Trophoblast cell (in vitro differentiated cells and primary cell): ENCODE measurements around the gene ZNF841.
A peak's percentile ranks its signal among the peaks of the same experiment; 100 is the strongest.

Source experiments
- DNase-seq, 2 donors: peaks; one replicate each; pipeline ENCODE4 v3.0.0-alpha.2; 2016
- H2AFZ ChIP-seq: 2 replicates; pipeline ENCODE4 v1.6.1; 2013; ENCODE audit warnings: low read length, moderate library complexity, mild to moderate bottlenecking; ENCODE audit not compliant: insufficient read depth, poor library complexity
- H2AK5ac ChIP-seq: 2 replicates; pipeline ENCODE4 v1.6.1; 2013; ENCODE audit warnings: mild to moderate bottlenecking, low read length
- H2BK120ac ChIP-seq: 2 replicates; pipeline ENCODE4 v1.6.1; 2013; ENCODE audit warnings: low read length, mild to moderate bottlenecking, moderate library complexity; ENCODE audit not compliant: insufficient read depth, poor library complexity
- H2BK12ac ChIP-seq: 2 replicates; pipeline ENCODE4 v1.6.1; 2013; ENCODE audit warnings: mild to moderate bottlenecking, low read length, moderate library complexity
- H2BK5ac ChIP-seq: 2 replicates; pipeline ENCODE4 v1.6.1; 2013; ENCODE audit warnings: low read length, low read depth, moderate library complexity, mild to moderate bottlenecking; ENCODE audit not compliant: poor library complexity
- H3K14ac ChIP-seq: 2 replicates; pipeline ENCODE4 v1.6.1; 2013; ENCODE audit warnings: mild to moderate bottlenecking, low read length
- H3K18ac ChIP-seq: 2 replicates; pipeline ENCODE4 v1.6.1; 2013; ENCODE audit warnings: mild to moderate bottlenecking, low read length
- H3K23ac ChIP-seq: 2 replicates; pipeline ENCODE4 v1.6.1; 2013; ENCODE audit warnings: low read length
- H3K27ac ChIP-seq: 2 replicates; pipeline ENCODE4 v1.5.1; 2013; ENCODE audit warnings: low read depth, mild to moderate bottlenecking, inconsistent platforms, low read length, moderate library complexity
- H3K27me3 ChIP-seq: 2 replicates; pipeline ENCODE4 v1.6.1; 2013; ENCODE audit warnings: inconsistent platforms, mild to moderate bottlenecking, low read length, moderate library complexity; ENCODE audit not compliant: insufficient read depth
- H3K36me3 ChIP-seq, 2 experiments: 1 replicate in 1 of 2; 2 replicates in 1 of 2; pipeline ENCODE4 v1.6.1; 2013; ENCODE audit warnings: low read length in 2 of 2, mild to moderate bottlenecking in 2 of 2, moderate library complexity in 1 of 2; ENCODE audit not compliant: insufficient read depth in 2 of 2, control insufficient read depth in 1 of 2
- H3K4ac ChIP-seq: 2 replicates; pipeline ENCODE4 v1.6.1; 2013; ENCODE audit warnings: low read depth, mild to moderate bottlenecking, low read length, moderate library complexity
- H3K4me1 ChIP-seq, 2 experiments: 1 replicate in 1 of 2; 2 replicates in 1 of 2; pipeline ENCODE4 v1.6.1; 2013; ENCODE audit warnings: low read length in 2 of 2, mild to moderate bottlenecking in 2 of 2, moderate library complexity in 1 of 2; ENCODE audit not compliant: insufficient read depth in 2 of 2, control insufficient read depth in 1 of 2
- H3K4me2 ChIP-seq: 2 replicates; pipeline ENCODE4 v1.6.1; 2013; ENCODE audit warnings: inconsistent platforms, mild to moderate bottlenecking, low read length, moderate library complexity
- H3K4me3 ChIP-seq: 2 replicates; pipeline ENCODE4 v1.5.1; 2013; ENCODE audit warnings: mild to moderate bottlenecking, low read depth, low read length, inconsistent platforms
- H3K79me1 ChIP-seq: one replicate; pipeline ENCODE4 v1.6.1; 2013; ENCODE audit warnings: low read length
- H3K79me2 ChIP-seq: 2 replicates; pipeline ENCODE4 v1.6.1; 2013; ENCODE audit warnings: low read length, mild to moderate bottlenecking; ENCODE audit not compliant: control insufficient read depth, insufficient read depth, poor library complexity
- H3K9ac ChIP-seq: 2 replicates; pipeline ENCODE4 v1.6.1; 2013; ENCODE audit warnings: mild to moderate bottlenecking, low read length
- H3K9me3 ChIP-seq: 2 replicates; pipeline ENCODE4 v1.6.1; 2013; ENCODE audit warnings: low read depth, mild to moderate bottlenecking, control low read depth, inconsistent platforms, low read length; ENCODE audit not compliant: insufficient read depth
- H4K12ac ChIP-seq: 2 replicates; pipeline ENCODE4 v1.6.1; 2013; ENCODE audit warnings: low read depth, mild to moderate bottlenecking, low read length, moderate library complexity
- H4K8ac ChIP-seq: 2 replicates; pipeline ENCODE4 v1.6.1; 2013; ENCODE audit warnings: low read depth, mild to moderate bottlenecking, low read length, moderate library complexity
- H4K91ac ChIP-seq: one replicate; pipeline ENCODE4 v1.6.1; 2013; ENCODE audit warnings: low read depth, mild to moderate bottlenecking, low read length, moderate library complexity
- WGBS: extraction: QIAGEN DNeasy Blood & Tissue Kit; methylation state at CpG from one replicate; pipeline ENCODE4 v1.1.7; 2013; ENCODE audit warnings: missing lambda C conversion rate; ENCODE audit not compliant: insufficient read length, insufficient coverage; ENCODE audit errors: extremely low coverage; 5-methylcytosine and 5-hydroxymethylcytosine counted together

Gene ZNF841

DNA sequence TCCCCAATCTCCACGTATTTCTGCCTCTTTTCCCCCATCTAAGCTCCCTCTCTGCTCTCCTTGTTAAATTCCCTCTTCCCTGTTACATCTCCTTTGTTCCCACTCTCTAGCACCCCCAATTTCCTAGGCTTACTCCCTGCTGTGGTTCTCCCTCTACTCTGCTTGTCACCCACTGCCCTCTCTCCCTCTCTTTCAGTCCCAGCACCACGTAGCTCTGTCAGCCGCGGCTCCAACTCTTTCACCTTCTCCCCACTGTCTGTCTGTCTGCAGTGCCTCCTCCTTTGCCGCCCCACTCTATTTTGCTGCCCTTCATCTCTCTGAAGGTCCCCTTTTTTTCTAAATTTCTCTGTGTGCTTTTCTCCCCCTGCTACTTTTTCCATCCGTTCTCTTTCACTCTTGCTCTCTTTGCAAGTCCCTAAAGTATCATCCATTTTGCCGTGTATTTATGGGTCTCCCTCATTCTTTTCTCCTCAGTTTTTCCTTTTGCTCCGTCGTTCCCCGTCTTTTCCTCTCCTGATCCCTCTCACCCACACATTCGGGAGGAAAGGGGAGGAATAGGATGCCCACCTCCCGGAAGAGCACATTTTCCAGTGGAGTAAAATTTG lies 937 bp downstream of the ZNF841 start:
- Histone ChIP-seq H3K79me2 (peaks cover 5% of the 10 kb centered on the region), H3K9ac (peak overlapping the region; percentile 89), H2AK5ac (no peak overlapping the region), H3K4me2 (peak overlapping the region; percentile 75), H3K36me3 (peaks cover 10 to 19% of the 10 kb centered on the region in 2 experiments), H3K27me3 (no peaks in the 10 kb centered on the region), H3K27ac (no peak overlapping the region), H4K91ac (peak overlapping the region; percentile 79), H3K4me1 (no peaks in the 10 kb centered on the region), H2BK120ac (no peak overlapping the region), H3K14ac (no peak overlapping the region), H3K9me3 (peaks cover 12% of the 10 kb centered on the region), H3K4me3 (peak overlapping the region; percentile 90), H3K79me1 (peaks cover 6% of the 10 kb centered on the region), H3K18ac (no peak overlapping the region), H2BK12ac (no peak overlapping the region), H4K12ac (no peak overlapping the region), H3K4ac (peak overlapping the region; percentile 35), H4K8ac (no peak overlapping the region), H2AFZ (peak overlapping the region; percentile 50), H3K23ac (no peak overlapping the region), H2BK5ac (no peak overlapping the region)
- peak in 1 of 2 donors; percentile 3 for DNase-seq
- no CpG with 5 or more reads among the region's 12 CpGs for WGBS

DNA sequence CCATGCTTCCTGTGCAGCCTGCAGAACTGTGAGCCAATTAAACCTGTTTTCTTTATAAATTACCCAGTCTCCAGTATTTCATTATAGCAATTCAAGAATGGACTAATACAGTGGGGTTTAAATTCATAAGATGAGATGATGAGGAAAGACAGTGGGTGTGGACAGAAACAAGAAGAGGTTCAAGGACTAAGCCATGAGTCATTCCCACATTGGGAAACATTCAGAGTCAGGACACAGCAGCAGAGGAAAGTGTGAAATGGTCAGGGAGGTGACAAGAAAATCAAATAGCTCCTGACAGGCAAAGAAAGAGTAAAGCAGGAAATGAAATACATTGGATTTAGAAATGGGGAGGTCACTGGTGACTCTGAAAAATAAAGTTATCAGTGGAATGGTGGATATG lies 9.1 kb downstream of the ZNF841 start:
- no peak overlapping the region for H3K4me2 ChIP-seq
- no peak overlapping the region for H4K91ac ChIP-seq
- DNase-seq: no peak
- no peak overlapping the region for H3K14ac ChIP-seq
- H3K9ac ChIP-seq: no peak overlapping the region
- no peaks in the 10 kb centered on the region for H3K79me1 ChIP-seq
- H3K23ac ChIP-seq: no peak overlapping the region
- no peaks in the 10 kb centered on the region for H3K79me2 ChIP-seq
- peaks cover 4% of the 10 kb centered on the region for H3K9me3 ChIP-seq
- no peaks in the 10 kb centered on the region for H3K27me3 ChIP-seq
- no peak overlapping the region for H2BK5ac ChIP-seq
- no peaks in the 10 kb centered on the region for H3K4me1 ChIP-seq
- H2BK12ac ChIP-seq: no peak overlapping the region
- H2AFZ ChIP-seq: no peak overlapping the region
- H3K27ac ChIP-seq: no peak overlapping the region
- no peak overlapping the region for H4K8ac ChIP-seq
- H3K18ac ChIP-seq: no peak overlapping the region
- H3K36me3 ChIP-seq: peaks cover 27 to 46% of the 10 kb centered on the region in 2 experiments
- no peak overlapping the region for H3K4ac ChIP-seq
- H2BK120ac ChIP-seq: no peak overlapping the region
- no peak overlapping the region for H4K12ac ChIP-seq
- no peak overlapping the region for H3K4me3 ChIP-seq
- H2AK5ac ChIP-seq: no peak overlapping the region

DNA sequence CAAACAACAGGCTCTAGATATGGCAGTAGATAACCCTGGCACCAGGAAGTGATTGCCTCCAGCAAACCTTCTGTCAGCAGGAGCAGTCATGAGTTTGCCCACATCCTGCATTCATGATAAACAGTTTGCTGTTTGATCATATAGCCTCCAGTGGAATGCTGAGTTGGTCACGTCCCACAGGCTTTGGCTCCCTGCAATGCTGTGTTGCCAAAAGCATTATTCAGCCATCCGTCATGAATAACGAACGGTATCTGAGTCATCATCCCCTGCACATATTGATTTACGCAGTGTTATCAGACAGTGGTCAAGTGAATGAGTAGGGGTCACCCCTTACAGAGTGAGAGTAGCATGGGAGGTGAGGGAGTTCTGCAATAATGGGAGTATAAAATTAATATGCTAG lies 25.1 kb downstream of the ZNF841 start:
- Histone ChIP-seq H3K79me2 (no peaks in the 10 kb centered on the region), H2BK5ac (no peak overlapping the region), H2BK120ac (no peak overlapping the region), H3K4me2 (no peak overlapping the region), H3K27me3 (no peaks in the 10 kb centered on the region), H3K36me3 (peaks cover 30 to 52% of the 10 kb centered on the region in 2 experiments), H3K79me1 (no peaks in the 10 kb centered on the region), H3K14ac (no peak overlapping the region), H4K12ac (no peak overlapping the region), H3K4me1 (no peaks in the 10 kb centered on the region), H2AFZ (no peak overlapping the region), H3K27ac (peak overlapping the region; percentile 19), H2BK12ac (no peak overlapping the region), H3K9ac (no peak overlapping the region), H4K8ac (no peak overlapping the region), H3K4me3 (no peak overlapping the region), H3K23ac (no peak overlapping the region), H4K91ac (no peak overlapping the region), H3K18ac (no peak overlapping the region), H2AK5ac (no peak overlapping the region), H3K9me3 (peaks cover 20% of the 10 kb centered on the region), H3K4ac (no peak overlapping the region)
- peak; percentile 88 to 92 for DNase-seq
- no CpG with 5 or more reads among the region's 5 CpGs for WGBS

DNA sequence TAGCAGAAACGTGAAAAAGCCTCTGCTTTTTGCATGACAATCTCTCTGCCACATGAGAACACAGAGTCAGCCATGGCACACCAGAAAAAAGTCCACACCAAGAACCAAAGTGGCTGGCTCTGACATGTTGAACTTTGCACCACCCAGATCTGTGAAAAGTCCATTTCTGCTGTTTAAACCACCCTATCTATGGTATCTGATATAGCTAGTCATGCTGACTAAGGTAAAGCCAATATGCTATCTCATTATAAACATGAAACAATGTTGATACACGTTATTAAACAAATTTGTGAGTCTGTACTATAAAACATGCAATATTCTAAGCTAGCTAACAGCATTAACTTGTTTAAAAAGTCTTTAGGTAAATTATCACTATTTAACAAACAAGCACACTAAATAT lies 25.9 kb downstream of the ZNF841 start:
- no peak overlapping the region for H3K14ac ChIP-seq
- no peak overlapping the region for H2BK12ac ChIP-seq
- no peak overlapping the region for H4K12ac ChIP-seq
- H3K4me2 ChIP-seq: no peak overlapping the region
- no peak overlapping the region for H2AFZ ChIP-seq
- H2BK120ac ChIP-seq: no peak overlapping the region
- H3K9ac ChIP-seq: no peak overlapping the region
- no peak overlapping the region for H2AK5ac ChIP-seq
- peak overlapping the region; percentile 21 for H2BK5ac ChIP-seq
- peak overlapping the region; percentile 53 for H3K27ac ChIP-seq
- H4K91ac ChIP-seq: no peak overlapping the region
- no CpG with 5 or more reads among the region's 2 CpGs for WGBS
- H3K79me1 ChIP-seq: no peaks in the 10 kb centered on the region
- H3K79me2 ChIP-seq: no peaks in the 10 kb centered on the region
- H3K36me3 ChIP-seq: peaks cover 31 to 55% of the 10 kb centered on the region in 2 experiments
- H4K8ac ChIP-seq: no peak overlapping the region
- H3K9me3 ChIP-seq: peaks cover 21% of the 10 kb centered on the region
- H3K18ac ChIP-seq: no peak overlapping the region
- no peak overlapping the region for H3K4me3 ChIP-seq
- no peaks in the 10 kb centered on the region for H3K27me3 ChIP-seq
- no peaks in the 10 kb centered on the region for H3K4me1 ChIP-seq
- no peak overlapping the region for H3K23ac ChIP-seq
- H3K4ac ChIP-seq: no peak overlapping the region
- DNase-seq: no peak
